ENCODE measurements around the gene CTNND1.

Gene CTNND1

DNA sequence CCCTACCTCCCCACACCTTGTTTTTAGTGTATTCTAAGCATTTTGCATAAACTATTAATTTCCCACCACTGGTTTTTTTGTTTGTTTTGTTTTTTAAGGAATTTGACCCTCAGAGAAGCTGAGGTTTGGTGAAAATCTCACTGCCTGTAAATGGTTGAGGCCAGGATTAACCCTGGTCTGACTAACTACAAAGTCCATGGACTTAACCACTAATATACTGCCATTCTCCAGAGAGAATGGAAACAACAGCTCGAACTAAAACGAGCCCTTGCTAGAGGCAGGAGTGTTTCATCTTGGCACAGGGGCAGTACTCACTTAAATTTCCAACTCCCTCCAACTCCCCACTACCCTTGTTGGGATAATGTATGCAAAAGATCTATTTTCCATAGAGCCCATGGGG, 3.0 kb downstream of the CTNND1 start:
- DNase-seq: no peak

DNA sequence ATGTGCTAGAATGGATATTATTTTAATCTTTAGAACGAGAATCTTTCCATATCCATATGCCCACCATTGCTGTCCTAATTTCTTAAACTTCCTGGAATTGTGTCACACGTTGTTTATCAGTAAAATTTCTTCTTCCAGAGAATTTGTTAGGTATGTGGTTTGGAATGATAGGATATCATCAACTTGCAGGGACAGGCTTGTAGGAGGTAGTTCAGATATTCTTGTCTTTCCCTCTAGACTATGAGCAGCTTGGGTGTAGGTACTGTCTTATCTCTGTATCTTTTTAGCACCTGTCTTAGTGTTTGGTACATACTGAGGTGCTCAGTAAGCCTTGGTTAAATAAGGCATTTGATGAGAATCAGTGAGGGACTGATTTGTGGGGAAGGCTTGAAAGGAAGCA, 3.4 kb downstream of the CTNND1 start:
- DNase-seq: no peak

DNA sequence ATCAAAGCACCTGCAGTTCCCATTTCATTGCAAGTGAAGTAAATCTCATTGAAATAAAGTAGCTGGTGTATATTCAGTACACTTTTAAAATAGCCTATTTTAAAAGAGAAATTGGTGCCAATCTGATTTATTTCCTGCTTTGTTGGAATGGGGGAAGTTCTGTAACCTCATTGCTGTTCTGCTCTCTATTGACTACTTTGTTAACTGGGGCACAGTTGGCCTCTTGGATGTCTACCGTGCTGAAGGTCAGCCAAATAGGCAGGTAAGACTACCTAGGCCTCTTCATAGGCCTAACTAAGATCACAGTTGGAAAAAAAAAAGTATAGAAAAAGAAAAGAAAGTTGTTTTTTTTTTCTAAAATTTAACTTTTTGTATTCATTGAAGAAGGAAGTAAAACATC, 9.2 kb downstream of the CTNND1 start:
- no peak for DNase-seq

DNA sequence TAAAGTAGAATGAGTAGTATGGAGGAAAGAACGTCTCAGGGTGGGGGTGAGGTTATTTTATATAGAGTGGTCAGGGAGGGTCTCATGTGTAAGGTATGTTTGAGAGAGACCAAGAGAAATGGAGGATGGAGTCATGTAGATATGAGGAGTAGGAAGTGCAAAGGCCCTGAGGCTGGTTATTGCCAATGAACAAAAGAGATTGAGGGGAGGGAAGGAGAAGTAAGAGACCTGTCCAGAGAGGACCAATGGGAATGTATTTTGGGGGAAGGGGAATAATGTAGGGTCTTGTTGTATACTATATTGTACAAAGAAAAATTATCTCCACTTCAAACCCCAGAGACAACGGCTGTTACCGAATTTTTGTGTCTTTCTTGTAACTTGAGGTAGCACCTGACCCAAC, 9.8 kb downstream of the CTNND1 start:
- no peak for DNase-seq

DNA sequence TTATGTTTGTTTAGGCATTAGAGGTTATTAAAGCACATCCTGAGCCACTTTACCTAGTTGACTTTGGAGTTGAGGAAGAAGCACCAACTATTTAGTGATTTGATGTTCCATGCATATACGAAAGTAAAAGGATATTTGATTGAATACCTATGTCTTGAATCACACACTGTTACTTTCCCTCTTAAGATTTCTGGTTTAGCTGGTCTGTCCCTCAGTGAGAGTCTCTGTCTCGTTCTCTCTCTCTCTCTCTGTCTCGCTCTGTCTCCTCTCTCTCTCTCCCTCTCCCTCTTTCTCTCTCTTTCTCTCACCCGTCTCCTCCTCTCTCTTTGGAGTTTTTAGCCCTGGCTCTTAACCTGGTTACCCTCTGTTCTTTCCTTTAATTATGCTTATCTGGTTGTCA, 11.0 kb downstream of the CTNND1 start:
- DNase-seq: no peak

DNA sequence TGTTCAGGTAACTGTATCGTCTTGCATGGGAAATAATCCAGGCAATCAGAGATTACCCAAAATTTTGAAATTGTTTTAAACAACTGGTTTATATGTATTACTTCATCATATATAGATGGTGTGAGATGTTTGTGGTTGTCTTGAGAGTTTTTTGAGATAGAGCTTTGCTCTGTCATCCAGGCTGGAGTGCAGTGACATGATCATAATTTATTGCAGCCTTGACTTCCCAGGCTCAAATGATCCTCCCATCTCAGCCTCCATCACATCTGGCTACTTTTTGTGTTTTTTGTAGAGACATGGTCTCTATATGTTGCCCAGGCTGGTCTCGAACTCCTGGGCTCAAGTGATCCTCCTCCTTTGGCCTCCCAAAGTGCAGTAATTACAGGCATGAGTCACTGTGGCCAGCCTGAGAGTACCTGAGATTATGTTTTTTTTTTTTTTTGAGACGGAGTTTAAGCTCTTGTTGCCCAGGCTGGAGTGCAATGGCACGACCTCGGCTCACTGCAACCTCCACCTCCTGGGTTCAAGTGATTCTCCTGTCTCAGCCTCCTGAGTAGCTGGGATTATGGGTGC, 11.5 kb downstream of the CTNND1 start:
- DNase-seq: no peak

DNA sequence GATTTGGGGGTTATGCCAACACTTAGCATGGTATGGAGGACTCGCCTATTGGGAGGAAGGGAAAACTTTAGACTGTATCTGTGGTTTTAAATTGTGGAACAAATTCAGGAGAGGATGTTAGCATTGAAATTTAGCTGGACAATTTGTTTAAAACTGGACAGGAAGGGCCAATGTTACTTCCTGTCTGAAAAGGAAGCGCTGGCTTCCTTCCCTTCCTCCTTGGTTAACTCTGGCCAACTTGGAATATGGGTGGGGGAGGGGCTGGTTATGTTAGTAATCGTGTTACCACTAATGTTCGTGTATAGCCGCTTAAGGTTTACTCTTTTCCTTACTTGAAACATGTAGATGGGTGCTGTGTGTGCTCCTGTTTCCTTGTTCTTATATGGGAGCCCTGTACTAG, 13.9 kb downstream of the CTNND1 start:
- no peak for DNase-seq

DNA sequence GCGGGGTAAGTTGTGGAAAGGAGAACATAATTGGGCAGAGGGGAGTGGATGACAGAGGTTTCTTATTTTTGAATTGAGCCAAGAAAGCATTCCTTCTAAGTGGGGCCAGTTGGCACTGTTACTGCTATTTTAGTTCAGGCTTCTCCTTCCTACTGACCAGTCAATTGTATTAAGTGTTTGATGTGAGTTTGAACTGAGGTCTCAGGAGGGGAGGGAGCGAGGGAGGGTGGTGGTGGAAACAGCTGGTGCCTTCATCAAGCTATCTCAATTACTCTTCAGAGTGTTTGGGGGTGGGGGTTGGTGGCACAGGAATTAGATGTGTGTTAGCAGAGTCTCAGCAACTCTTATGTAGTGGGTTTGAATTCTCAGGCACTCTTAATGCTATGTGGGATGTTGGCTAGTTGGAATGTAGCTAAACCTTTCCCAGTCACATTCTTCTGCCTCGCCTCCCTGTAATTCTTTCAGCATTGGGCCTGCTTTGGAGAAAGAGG, 14.5 kb downstream of the CTNND1 start:
- no peak for DNase-seq

DNA sequence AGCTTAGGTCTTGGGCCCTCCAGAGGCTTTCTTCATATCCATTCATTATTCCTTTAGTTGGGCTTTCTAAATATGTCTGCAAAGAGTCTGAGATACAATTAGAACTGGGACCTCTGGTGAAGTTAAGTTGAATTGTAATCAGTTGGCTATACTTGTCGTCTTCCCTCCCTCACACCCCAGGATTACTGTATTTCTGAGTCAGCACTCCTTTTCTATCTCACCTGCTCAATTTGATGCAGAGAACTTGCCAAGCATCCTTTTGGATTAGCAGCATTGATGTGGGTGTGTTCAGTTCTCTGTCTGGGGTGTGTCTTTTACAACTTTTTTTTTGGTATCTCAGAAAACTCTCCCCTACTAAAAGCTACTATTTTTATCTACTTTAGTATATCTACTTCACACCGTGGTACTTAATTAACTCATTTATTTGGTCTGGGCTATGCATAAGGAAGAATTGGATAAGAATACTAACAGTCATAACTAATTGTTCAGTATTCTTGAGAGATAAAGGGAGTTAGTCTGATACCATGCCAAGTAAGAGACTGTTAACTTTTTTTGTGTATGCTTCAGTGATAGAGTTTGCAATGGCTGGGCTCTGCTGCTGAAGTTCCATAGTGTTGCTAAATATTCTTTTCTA, 15.1 kb downstream of the CTNND1 start:
- no peak for DNase-seq

DNA sequence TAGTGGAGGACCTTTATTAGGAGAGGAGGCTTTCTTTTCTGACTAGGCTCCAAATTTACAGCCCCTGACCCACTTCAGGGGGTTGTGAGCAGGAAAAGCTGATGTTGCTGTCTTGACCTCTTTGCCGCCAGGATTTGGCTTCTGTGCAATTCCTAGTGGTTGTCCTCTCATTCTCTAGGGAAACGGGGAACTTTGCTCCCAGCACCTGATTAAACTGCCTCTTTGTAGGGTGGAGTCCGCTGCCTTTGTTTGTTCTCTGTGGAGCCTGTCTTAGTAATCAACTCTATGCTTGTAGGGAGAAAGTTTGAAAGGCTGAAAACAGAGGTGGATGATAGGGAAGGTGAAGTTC, 16.3 kb downstream of the CTNND1 start:
- DNase-seq: no peak

DNA sequence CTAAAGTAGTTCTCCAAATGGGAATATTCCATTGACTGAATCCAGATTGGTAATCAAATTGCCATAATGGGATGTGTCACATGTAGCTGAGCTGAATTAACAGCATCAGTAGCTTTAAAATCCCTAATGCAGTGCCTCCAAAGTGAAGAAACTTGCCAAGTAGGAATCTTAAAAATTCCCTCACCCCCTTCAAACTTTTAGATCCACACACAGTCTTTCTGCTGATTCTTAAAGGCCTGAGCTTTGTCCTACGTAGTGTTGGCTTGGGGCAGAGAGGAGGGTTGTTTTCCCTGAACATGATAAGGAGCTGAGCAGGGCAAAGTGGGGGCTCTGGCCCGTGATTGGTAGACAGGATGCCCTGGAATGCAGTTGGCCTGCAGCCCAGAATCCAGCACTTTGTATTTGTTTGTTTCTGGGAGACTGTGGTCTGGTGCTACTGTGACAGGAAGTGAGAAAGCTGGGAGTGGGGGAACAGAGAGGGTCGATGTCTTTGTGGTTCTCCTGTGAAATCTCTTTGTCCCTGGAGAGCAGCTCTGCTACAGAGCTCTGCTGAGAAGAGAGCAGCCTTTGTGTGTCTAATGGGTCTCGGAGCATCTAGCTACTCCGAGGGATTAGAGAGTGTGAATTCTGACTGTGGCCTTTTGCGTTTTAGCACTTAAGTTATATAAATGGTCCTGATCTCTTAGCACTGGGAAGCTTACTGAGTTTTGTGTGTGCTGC, 16.9 kb downstream of the CTNND1 start:
- DNase-seq: no peak

DNA sequence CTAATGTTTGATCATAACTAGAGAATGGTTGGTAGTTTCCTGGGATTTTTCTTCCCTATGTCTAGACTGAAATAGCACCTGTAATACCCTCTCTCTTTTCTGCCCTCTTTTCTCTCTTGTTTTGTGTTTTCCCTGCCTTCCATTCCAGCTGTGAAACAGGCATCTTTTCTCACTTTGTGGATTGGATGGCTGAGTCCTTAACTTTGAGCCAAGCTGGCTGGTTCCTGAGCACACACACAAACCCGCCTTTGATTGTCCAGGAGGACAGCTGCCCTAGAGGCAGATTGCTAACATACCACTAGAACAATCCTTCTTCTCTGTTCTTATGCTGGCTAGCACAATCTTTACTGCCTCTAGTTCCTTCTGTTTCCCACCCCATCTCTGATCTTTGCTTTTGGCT, 17.7 kb downstream of the CTNND1 start:
- DNase-seq: no peak

DNA sequence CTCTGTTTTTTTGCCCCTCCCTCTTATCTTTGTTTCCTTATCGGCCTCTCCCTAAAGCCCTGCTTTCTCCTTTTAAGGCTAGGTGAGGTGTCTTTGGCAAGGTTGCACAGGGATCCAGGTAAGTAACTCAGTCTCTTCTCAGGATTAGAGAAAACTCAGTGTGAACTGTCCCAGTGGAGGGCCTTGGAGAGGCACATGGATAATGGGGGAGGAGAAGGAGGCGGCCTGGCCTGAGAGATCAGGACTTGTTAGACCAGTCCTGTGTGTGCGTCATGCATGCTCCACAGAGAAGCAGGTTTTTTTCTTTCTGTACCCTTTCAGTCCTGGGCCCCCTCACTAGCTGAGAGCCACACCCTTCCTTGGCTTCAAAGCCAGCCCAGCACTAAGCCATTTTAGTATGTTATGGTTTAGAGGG, 19.9 kb downstream of the CTNND1 start:
- DNase-seq: no peak

DNA sequence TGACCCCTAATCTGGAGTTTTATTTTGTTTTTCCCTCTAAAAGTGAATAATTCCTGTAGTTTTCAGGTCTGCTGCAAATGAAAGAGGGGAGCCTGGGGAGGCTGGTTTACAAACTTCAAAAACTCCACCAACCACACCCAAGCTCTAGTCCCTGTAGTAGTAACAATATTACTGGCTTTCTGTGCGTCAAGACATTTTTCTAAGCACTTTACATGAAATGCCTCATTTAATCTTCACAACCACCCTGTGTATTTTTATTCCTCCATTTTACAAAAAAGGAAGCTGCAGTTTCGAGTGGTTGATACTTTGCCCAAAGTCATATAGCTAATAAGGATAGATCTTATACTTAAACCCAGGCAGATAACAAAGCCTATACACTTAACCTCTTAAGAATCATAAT, 23.5 kb downstream of the CTNND1 start:
- no peak for DNase-seq

DNA sequence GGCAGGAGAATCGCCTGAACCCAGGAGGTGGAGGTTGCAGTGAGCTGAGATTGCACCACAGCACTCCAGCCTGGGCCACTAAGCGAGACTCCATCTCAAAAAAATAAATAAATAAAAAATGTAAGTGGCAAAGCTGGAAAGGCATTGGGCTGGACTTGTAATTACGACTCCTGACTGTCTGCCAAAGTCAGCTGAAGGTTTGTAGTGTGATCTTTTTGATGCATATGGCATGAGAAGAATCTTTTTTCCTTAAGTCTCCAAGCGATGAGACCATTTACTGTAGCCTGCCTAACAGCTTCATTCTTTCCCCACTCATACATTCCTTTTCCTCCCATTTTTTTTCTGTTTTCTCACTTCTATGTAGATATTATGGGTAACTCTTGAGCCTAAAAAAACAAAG, 24.8 kb downstream of the CTNND1 start:
- DNase-seq: no peak

DNA sequence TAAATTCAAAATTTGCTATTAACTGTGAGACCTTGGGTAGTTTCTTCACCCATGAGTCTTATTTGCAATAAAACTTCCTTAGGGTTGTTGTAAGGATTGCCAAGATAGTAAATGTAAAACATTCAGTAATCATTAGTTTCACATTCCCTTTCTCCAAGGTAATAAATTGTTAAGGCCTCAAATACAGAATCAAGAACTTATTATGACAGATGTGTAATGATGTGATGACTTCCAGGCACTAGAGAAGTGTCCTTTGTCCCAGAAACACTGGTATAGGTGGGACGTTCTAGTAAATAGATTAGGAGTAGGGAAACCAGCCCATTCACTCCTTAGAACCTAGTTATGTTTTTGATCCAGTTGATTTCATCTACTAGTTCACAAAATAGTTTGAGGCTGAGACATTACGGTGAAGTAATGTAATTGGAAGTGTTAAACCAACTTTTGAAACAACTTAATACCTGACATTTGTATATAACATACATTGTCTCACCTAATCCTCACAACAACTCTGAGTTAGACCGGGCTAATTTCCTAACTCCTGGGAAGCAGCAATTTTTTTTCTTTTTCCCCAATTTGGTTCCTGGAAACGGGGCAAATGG, 25.5 kb downstream of the CTNND1 start:
- no peak for DNase-seq

DNA sequence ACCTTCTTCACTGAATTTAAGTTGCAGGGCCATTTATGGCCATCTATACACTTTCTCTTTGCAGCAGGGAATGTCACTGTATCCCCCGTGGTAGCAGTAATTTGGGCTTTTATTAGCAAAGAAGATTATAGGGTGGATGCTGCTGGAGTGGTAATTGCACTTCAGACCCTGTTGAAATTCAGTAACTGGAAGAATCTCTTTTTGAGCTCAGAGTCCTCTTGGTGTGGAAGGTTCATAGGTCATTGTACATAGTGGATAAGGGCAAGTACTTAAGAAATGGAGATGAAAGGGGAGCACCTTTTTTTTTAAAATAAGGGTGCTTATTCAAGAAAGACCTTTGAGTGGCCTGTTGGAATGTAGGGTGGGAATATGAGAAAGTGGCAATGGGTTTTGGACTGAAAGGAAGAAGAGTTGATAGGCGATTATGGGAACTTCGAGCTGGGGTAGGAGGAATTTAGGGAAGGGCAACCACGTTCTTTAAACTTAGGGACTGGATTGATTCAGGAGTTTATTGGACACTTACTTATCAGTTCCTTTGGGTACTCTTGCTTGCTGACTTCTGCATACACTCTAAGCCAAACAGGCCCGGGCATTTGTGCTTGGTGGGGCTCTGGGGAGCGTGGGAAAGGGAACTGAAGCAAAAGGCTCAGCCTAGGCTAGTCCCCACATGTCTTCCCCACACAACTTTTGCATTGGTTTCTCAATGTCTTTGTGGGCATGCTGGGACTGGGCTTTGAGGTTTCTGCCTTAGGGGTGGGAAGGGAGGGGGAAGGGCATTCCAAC, 26.5 kb downstream of the CTNND1 start:
- DNase-seq: no peak

DNA sequence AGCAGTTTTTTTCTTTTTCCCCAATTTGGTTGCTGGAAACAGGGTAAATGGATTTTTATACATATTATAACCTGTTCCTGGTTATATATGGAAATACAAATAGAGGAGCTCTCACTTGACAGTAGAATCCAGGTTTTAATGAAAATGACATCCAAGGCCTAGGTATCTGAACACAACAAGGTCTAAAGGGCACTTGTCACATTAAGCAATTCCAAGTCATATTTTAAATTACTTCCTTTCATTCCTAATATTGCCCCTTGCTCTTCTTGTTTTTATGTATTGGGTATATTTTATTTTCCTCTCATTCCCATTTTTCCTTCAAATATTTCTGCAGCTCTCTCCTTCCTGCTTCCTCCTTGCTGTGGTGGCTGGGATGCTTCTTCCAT, 27.1 kb downstream of the CTNND1 start:
- no peak for DNase-seq

DNA sequence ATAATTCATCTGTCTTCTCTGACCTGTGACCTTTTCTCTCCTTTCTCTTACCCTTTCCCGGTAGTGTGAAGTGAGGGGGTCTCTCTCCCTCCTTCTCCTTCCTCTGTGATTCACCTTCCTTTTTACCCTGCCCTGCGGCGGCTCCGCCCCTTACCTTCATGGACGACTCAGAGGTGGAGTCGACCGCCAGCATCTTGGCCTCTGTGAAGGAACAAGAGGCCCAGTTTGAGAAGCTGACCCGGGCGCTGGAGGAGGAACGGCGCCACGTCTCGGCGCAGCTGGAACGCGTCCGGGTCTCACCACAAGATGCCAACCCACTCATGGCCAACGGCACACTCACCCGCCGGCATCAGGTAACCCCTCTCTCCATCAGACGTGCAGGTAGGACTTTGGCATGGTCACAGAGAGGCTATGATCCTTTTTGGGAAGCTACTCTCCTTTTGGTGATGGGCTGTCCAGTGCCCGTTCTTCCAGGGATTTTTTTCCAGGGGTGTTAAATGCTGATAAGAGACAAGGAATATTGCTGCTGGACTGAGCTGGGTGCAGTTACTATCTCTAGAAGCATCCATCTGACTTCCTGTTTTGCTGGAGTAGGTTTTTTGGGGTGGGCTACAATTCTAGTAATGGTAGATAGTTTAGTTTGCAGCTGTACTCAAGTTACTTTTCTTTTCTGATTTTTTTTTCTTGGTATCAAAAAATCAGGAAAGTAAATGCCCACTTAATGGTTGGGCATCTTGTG, 29.9 kb downstream of the CTNND1 start:
- DNase-seq: no peak

DNA sequence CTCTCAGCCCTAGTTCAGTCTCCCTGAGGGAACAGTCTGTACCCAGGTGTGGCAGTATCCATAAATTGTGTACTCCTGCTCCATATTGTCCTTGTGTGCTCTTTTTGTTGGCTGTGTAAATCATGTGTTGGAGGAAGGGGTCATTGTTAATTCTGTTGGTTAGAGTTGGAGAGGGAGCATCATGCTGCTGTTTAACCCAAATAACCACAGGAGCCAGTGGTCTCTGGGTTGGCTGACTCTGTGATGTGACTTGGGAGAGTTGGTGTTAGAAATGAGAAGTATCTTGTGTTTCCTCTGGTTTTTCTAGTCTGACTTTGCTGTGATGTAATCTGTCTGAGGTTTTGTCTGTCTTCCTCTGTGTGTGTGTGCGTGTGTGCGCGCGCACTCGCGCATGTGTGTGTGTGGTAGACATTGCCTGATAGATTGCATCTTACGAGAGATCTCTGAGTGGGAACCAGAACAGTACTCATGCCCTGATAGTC, 30.5 kb downstream of the CTNND1 start:
- DNase-seq: peak; percentile 90

DNA sequence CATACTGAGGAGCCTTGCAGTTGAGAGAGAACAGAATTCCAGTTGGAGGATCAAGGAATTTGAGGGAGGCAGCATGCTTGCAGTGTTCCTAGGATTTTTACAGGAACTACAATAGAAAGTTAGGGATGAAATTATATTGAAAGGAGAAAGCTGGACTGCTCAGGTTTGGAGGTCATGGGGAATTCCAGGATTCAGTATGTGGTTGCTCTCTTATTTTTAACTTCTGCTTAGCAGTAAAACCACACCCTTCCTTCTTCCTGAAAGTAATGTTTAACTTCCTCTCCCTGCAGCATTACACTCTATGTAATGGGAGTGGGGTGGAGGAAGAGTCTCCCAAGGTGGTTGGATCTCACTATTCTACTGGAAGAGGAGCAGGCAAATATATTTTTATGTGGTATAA, 31.3 kb downstream of the CTNND1 start:
- DNase-seq: peak; percentile 32

DNA sequence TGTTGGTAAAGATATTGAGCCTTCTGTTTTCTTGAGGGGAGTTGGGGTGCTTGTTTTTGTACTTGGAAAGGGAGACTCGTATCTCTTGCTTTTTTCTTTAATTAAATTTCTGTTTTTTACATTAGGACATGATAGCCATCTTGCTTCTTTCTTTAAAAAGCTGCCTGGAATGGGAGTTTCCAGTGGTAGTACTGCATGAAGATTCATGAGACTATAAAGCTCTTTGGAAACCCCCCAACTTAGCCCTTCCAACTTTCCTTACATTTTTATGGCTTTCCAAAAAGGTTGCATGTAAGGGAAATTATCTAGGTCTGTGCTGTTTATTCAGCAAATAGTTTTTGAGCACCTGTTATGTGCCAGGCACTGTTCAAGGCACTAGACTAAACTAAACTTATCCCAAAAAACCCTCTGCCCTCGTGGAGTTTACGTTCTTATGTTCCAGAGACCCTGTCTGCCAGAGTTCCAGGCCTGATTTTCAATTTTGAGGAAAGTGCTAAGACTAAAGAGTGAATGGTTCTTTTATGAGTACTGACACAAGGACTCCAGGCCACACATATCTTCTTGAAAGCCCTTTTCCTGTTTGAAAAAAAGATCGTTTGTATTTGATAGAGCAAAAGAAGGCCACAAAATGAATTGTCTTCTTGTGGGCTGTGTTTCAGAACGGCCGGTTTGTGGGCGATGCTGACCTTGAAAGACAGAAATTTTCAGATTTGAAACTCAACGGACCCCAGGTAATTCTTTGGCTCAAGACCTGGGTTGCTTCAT, 31.9 kb downstream of the CTNND1 start:
- no peak for DNase-seq
